GM19372 (cell line): ENCODE measurements around the gene CCDC40.

Experiments
- ATAC-seq: cut with Tn5 transposase; IDR thresholded peaks from one replicate; pipeline ENCODE4 v1.9.1; 2021; ENCODE audit warnings: mild to moderate bottlenecking, low read depth, moderate library complexity; ENCODE audit not compliant: unreplicated experiment

The CCDC40 gene

GRCh38 chr17:80109713-80110446 lies 73.4 kb downstream of the CCDC40 start:
- no peak for ATAC-seq

GRCh38 chr17:80110447-80110812 lies 74.0 kb downstream of the CCDC40 start:
- ATAC-seq: no peak

GRCh38 chr17:80110927-80111701 lies 74.7 kb downstream of the CCDC40 start:
- ATAC-seq: no peak

- ATAC-seq: no peak
Measured at GRCh38 chr17:80111702-80112470, 75.4 kb downstream of the CCDC40 start.

GRCh38 chr17:80112471-80113032 lies 76.1 kb downstream of the CCDC40 start:
- no peak for ATAC-seq

GRCh38 chr17:80113033-80113484 lies 76.6 kb downstream of the CCDC40 start:
- ATAC-seq: no peak

GRCh38 chr17:80114758-80115157 lies 78.3 kb downstream of the CCDC40 start:
- ATAC-seq: no peak

GRCh38 chr17:80115159-80115558 lies 78.7 kb downstream of the CCDC40 start:
- ATAC-seq: no peak

- no peak for ATAC-seq
Measured at GRCh38 chr17:80116276-80116920, 80.0 kb downstream of the CCDC40 start.

- ATAC-seq: no peak
Measured at GRCh38 chr17:80116921-80117380, 80.5 kb downstream of the CCDC40 start.

- no peak for ATAC-seq
Measured at GRCh38 chr17:80117491-80118401, 81.3 kb downstream of the CCDC40 start.

GRCh38 chr17:80118601-80119270 lies 82.3 kb downstream of the CCDC40 start:
- ATAC-seq: no peak

- ATAC-seq: no peak
Measured at GRCh38 chr17:80119271-80119791, 82.9 kb downstream of the CCDC40 start.

- no peak for ATAC-seq
Measured at GRCh38 chr17:80119839-80120238, 83.4 kb downstream of the CCDC40 start.

GRCh38 chr17:80122026-80122575 lies 85.7 kb downstream of the CCDC40 start:
- ATAC-seq: no peak

GRCh38 chr17:80122926-80123505 lies 86.6 kb downstream of the CCDC40 start:
- ATAC-seq: no peak

- no peak for ATAC-seq
Measured at GRCh38 chr17:80123791-80124190, 87.3 kb downstream of the CCDC40 start.
